NCI-H2196 (cell line): ENCODE measurements around the gene NECTIN4.
A peak's percentile ranks its signal among the peaks of the same experiment; 100 is the strongest.

Source experiments
- DNase-seq: peaks from one replicate; lab custom pipeline; 2025; ENCODE audit not compliant: unreplicated experiment; lab: John Stamatoyannopoulos, UW

The NECTIN4 gene

DNA sequence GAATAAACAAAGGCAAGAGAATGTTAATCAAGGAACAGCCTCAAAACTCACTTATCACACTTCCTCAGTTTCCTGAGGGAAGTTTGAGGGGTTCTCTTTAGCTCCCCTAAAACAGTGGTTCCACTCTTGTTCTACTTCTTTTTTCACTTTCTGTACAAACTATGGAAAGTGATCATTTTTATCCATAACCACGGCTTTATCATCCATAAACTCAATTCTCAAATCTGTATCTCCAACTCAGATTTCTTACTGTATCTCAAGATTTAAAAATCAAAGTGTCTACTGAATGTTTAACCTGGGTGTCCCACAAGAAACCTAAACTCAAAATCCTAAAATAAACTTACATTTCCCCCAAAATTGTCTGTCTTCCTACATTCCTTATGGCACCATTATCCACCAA is 24.6 kb upstream of the NECTIN4 start:
- no peak for DNase-seq

DNA sequence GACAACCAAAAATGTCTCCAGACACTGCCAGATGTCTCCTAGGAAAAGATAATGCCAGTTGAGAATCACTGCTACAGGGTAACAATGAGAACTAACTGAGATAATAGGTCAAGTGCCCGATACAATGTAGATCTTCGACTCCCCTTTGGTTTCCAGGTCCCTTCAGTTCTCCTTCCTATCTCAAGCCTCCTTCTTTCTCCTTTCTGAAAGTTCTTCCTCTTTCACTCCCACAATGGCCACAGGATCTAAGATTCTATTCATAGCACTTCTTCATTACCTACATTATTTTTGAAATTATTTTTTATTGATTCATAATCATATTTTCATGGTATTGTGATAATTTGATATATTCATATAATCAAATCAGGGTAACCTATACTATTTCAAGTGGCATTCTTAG is 22.2 kb upstream of the NECTIN4 start:
- DNase-seq: no peak

GRCh38 chr1:161111117-161111516 is 21.8 kb upstream of the NECTIN4 start:
- DNase-seq: no peak

GRCh38 chr1:161106431-161106830 is 17.1 kb upstream of the NECTIN4 start:
- no peak for DNase-seq

DNA sequence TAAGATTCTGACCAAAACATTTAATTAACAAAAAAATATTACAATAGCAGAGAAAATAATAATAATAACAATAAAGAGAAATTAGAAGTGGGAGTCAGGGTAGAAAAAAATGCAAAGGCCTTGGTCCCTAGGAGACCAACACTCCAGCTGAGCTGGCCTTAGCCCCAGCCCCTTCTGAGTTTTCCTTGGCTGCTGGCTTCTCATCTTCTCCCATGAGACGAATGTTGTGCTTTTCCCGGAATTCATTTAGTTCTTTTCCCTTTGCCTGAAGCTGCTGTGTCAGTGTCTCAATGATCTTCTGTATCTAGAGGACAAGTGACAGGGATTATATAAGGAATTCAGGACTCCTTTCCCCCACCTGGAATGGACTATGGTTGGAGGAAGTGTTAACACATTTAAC is 11.2 kb upstream of the NECTIN4 start:
- no peak for DNase-seq

- DNase-seq: no peak
Measured at GRCh38 chr1:161099090-161099802, 9.9 kb upstream of the NECTIN4 start.

DNA sequence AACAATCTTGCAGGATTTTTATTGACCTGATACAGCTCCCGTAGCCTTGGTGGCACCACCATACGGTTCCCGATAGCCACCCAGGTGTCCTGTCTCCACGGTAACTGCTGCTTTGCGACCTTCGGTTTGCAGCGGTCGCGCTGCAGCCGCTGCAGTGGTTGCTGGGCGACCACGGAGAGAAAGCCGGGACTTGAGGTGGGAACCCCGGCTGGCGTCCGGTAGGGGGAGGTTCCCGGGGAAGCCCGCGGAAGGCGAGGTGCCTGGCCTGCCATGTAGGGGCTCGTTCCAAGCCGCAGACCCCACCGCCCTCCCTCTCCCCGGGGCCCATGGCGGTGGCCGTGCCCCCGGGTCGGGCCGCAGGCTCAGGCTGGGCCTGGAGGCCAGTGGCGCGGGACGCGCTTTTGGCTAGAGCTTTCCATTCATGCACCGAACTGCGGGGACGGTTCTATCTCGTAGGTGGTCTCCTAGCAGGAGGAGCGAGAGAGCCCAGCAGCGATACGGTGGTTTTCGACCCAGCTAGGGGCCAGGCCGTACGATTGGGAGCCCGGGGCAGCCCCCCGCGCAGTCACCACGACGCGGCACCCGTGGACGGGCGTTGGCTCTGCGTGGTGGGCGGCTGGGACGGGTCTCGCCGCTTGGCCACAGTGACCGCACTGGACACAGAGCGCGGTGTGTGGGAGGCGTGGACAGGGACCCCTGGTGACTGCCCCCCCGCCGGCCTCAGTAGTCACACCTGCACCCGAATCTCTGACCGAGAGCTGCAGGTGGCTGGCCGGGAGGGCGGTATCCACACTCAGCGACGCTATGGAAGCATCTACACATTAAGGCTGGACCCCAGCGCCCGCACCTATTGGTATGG is 9.1 kb upstream of the NECTIN4 start, which contains the start of gene KLHDC9:
Gene KLHDC9 (plus strand): TSS at position 152 of the 859 bp plus-strand sequence. CDS start 175 bp downstream, at position 327.
- peak; percentile 86 for DNase-seq

GRCh38 chr1:161096530-161096929 is 7.2 kb upstream of the NECTIN4 start:
- DNase-seq: no peak

- no peak for DNase-seq
Measured at GRCh38 chr1:161096015-161096414, 6.7 kb upstream of the NECTIN4 start.

GRCh38 chr1:161095230-161095629 is 5.9 kb upstream of the NECTIN4 start:
- no peak for DNase-seq

GRCh38 chr1:161094481-161094880 is 5.1 kb upstream of the NECTIN4 start:
- DNase-seq: no peak

DNA sequence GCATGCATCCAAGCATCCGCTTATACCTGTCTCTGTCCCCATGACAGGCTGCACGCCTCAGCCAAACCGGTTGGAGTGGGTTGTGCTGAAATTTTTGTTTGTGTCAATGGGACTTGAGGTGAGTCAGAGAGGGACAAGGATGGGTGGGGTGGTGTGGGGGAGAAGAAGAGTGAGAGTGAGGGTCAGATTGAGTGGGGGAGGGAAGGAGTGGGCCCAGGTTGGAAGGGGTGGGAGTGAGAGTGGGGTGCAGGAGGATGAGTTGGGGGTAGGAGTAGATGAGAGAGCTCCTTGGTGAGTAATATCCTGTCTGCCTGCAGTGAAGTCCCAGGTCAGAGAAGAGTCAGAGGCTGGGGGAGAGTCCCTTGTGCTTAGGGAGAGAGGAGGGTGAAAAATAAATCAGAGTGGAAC is 3.3 kb upstream of the NECTIN4 start:
- no peak for DNase-seq

DNA sequence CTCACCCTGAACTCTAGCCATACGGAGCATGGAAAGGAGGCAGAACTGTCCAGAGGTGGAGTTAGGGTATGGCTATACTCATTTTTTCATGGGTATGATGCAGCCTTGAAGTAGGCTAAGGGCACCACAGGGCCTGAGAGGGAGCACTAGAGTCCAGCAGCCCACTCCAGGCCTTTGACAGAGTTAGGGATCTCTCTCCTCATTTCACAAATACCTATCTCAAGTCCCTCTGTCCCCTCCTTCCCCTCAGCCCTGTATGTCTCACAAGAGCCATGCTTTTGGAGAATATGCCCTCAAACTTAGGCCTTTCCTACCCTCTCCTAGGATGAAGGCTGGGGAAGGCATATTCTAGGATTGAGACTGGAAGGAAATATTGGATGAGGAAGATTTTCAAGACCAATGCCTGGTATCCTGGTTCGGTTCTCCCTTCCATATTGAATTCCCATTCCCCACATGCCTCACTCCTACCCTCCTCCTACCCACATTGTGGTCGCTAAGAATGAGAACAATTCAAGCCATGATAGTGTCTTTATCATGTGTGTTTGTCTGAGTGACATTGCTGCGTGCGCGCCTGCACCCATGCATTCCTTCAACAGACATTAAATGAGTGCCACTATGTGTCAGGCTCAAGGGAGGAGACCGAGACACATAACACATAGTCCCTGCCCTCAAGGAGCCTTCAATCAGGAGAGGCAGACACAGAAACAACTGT is 2.6 kb upstream of the NECTIN4 start:
- DNase-seq: no peak

DNA sequence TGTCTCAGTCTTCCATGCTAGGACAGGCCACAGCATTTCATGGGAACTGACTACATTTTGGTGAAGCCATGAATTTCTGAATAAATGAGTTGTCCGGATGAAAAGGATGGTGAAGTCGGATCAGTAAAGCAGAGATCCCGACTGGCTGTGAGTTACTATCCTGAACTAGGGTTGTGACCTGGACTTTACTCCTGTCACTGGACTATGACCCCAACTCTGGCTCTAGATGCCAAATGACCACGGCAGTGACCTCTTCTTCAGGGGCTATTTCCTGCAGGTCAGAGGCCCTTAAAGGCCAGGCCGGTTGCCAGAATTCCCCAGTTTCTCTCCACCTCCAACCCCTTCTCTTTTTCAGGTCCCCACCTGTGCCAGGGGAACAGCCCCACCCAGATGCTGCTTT is 1.7 kb upstream of the NECTIN4 start:
- DNase-seq: no peak

DNA sequence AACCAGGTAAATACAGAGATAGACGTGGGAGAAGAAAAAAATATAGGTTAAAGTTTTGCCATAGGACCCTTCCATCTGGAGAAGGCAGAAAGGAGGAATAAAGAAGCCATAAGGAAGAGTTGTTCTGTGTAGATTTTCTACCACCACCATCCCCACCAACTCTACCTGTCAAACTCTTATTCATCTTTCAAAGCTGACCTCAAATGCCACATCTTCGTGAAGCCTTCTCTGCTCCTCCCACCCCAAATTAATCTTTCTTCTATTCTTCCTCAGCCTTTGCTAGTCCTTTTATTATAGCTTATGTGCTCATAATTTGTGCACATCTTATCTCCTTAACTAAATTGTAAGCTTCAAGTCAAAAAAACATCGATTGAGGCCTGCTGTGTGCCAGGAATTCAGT is 1.3 kb upstream of the NECTIN4 start:
- no peak for DNase-seq

- no peak for DNase-seq
Measured at GRCh38 chr1:161089938-161090337, 580 bp upstream of the NECTIN4 start.

- no peak for DNase-seq
Measured at GRCh38 chr1:161088587-161089110, 709 bp downstream of the NECTIN4 start.

- no peak for DNase-seq
Measured at GRCh38 chr1:161086457-161086856, 2.9 kb downstream of the NECTIN4 start.

- DNase-seq: no peak
Measured at GRCh38 chr1:161085165-161085564, 4.2 kb downstream of the NECTIN4 start.

DNA sequence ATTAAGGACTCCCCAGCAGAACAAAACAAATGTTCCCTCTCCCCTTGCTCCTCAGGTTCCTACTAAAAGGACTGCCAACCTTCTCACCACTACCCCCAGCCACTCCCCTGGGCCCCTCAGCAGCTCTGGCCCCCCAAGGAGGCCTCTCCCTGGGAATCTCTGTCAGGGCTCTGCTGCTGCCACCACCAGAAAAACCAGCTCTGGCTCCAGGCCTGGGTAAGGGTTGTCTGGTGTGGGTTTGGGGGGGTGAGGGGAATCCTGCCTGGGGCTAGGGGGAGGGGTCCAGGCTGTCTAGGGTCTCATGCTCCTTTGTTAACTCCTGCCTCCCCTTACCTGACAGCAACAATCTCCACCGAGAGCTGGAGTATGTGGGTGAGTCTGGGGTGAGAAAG is 4.8 kb downstream of the NECTIN4 start:
- no peak for DNase-seq
